ENCODE measurements around the gene WDR18.
A peak's percentile ranks its signal among the peaks of the same experiment; 100 is the strongest.

The WDR18 gene

GRCh38 chr19:984165-984967, at the start of gene WDR18:
Gene WDR18, plus strand, starts transcription at chr19:984345. Its CDS starts 9 bp downstream, at chr19:984354.
- peak; percentile 80 to 82 (median 80) for DNase-seq (ENCODE audit: low read depth in 2 of 3, low spot score in 2 of 3)

GRCh38 chr19:934865-935479, 49.2 kb upstream of the WDR18 start:
- no peak for DNase-seq (ENCODE audit: low read depth in 2 of 3, low spot score in 2 of 3)

DNA sequence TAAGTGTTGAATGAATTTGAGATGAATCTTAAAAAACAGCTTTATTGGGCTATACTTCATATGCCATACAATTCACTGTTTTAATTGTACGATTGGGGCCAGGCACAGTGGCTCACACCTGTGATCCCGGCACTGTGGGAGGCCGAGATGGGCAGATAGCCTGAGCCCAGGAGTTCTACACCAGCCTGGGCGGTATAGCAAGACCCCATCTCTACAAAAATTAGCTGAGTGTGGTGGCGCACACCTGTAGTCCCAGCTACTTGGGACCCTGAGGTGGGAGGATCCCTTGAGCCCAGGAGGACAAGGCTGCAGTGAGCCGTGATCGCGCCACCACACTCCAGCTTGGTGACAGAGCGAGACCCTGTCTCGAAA, 48.0 kb upstream of the WDR18 start:
- DNase-seq (ENCODE audit: low read depth in 2 of 3, low spot score in 2 of 3): no peak

DNA sequence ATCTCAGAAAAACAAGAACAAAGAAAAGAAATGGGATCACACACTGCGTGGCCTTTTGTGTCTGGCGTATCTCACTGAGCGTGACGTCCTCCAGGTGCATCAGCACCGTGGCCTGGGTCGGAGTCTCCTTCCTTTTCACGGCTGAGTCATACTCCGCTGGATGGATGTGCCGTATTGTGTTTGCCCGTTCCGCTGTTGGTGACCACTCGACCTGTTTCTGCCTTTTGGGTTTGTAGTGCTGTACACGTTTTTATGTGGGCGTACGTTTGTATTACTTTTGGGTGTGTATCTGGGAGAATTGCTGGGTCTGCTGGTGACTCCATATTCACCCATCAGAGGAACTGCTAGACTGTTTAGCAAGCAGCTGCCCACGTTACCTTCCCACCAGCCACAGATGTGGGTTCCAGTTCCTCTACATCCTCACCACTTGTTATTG, 46.9 kb upstream of the WDR18 start:
- no peak for DNase-seq (ENCODE audit: low read depth in 2 of 3, low spot score in 2 of 3)

DNA sequence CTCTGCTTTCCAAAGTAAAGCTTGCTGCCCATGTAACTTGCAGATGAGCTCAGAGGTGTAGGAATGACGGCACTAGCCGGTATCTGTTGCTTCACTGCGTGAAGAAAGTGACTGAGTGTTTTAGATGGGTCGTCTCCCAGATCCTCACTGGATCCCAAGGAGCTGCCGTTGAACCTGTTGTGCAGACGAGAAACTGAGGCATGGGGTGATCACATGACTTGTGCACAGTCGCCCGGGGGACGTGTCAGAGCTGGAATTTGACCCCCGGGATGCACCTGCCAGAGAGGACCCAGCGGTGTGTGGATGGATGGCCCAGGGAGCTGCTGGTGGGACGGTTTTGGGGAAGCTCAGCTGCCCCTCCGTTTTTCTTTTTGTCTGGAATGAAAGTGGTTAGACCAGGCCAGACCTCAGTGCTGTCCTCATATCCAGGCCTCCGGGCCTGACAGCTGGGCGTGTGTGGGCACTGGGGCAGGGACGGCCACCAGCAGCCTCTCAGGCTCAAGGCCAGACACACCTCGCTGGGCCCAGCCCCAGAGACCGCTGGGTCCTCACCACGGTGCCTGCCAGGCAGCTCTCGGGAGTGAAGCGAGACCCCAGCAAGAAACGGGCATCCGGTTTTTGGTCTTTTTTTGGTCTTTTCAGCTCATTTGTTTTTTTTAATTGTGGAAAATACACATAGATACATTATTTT, 45.8 kb upstream of the WDR18 start:
- DNase-seq (ENCODE audit: low read depth in 2 of 3, low spot score in 2 of 3): no peak

DNA sequence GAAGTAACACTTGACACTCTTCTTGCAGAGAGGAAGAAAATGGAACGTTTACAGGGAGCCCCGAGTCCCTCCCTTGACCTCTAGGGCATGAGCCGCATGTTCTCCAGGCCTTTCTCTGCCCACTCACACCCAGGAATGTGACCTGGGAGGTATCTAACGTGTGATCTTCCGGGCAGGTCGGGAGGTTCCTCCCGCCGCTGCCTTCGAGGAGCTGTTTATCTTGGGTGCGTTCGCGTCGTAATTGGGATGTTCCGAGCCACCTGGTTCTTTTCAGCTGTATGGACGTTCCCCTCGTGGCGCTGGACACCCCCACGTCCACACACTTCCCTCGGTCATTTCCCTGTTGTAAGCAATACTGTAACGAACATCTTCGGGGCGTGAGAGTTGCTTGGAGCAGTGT, 44.7 kb upstream of the WDR18 start:
- no peak for DNase-seq (ENCODE audit: low read depth in 2 of 3, low spot score in 2 of 3)

DNA sequence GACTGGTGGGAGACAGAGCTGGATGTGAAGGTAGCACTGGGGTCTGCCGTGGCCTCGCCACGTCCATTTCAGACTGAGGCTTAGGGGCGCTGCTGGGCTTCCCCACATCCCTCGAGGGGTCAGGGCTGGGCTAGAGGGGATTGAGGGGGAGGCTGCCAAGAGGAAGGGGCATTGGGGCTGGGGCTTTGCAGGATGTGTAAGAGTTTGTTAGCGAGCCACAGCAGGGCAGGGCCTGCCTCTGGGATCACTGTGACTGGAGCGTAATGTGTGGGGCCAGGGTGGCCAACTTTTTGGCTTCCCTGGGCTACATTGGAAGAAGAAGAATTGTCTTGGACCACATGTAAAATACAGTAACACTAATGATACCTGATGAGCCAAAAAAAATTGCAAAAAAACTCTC, 44.2 kb upstream of the WDR18 start:
- DNase-seq (ENCODE audit: low read depth in 2 of 3, low spot score in 2 of 3): no peak

DNA sequence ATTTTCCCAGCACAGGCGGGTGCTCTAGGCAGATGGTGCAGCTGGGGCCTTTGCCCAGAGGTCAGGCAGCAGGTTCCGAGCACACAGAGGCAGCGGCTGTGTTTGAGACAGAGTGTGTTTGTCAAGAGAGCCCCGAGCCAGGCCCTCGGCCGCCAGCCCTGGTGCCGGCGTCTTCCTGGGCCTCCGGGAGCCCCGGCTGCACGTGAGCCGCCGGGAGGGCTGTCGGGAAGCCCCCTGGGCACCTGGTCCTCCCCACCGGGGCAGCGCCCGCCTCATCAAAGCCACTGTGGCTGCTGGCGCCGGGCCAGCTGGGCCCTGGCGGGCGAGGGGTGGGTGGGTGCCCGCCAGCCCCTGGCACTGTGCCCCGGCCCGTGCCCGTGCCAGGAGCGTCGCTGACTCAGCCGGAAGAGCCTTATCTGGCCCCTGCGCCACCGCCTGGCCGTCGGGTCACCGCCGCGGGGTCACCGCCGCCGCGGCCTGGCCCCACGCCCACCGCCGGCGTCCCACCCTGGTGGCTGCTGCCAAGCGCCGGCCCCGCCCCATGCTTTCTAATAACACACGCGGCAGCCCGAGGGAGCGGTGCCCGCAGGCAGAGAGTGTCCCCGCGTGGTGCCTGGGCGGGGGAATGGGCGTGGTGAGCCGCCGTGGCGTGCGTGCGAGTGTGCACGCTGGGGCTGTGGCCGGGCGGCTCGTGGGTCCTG, 43.4 kb upstream of the WDR18 start:
- no peak for DNase-seq (ENCODE audit: low read depth in 2 of 3, low spot score in 2 of 3)

GRCh38 chr19:941292-942132, 42.6 kb upstream of the WDR18 start:
- DNase-seq (ENCODE audit: low read depth in 2 of 3, low spot score in 2 of 3): no peak

DNA sequence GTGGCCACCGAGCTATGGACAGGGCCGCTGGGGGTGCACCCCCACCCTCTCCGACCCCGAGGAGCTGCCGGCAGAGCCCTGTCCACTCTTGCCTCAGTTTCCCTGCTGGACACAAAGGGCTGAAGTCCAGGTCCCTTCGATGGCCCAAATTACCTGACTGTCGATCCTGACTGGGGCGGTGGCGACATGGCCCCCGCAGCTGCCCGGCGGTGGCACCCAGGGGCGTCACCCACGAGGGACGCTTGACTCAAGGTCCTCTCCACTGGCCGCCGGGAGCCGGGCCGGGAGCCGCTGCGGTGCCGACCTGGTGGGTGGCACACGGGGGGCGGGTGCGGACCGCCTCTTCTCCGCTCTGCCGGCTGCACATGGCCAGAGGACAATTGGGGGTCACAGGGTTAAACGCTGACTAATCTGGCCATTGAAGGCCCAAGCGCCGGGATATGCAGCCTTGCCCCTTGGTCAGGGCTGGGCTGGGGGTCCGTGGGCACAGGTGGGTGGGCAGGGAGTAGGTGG, 42.0 kb upstream of the WDR18 start:
- no peak for DNase-seq (ENCODE audit: low read depth in 2 of 3, low spot score in 2 of 3)

DNA sequence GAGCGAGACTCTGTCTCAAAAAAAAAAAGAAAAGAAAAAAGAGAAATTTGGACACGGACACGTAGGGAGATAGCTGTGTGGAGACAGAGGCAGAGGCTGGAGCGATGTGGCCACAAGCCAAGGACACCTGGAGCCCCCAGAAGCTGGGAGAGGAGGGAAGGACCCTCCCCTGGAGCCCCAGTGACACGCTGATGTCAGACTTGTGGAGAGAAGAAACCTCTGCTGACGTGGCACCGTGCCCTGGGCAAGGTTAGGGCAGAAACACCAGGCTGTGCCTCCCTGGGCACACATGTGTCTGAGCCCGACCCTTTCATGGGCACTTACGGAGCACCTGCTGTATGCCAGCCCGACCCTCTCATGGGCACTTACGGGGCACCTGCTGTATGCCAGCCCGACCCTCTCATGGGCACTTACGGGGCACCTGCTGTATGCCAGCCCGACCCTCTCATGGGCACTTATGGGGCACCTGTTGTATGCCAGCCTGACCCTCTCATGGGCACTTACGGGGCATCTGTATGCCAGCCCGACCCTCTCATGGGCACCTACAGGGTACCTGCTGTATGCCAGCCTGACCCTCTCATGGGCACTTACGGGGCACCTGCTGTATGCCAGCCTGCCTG, 40.5 kb upstream of the WDR18 start:
- DNase-seq (ENCODE audit: low read depth in 2 of 3, low spot score in 2 of 3): no peak

DNA sequence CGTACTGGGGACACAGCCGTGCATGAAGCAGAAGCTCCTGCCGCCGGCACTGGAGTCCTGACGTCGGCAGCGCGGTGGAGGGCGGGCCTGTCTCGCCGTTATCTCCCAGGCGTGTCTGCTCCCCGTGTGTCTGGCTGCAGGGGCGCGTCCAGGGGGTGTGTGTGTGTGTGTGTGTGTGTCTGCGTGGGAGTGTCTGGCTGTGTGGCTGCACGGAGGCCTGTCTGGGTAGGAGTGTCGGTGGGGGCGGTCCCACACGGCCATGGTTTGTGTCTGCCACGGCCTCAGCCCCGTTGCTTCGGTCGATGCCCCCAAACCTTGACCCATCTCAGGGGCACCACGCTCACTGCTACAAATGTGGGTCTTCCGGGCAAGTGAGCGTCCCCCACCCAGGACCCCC, 40.0 kb upstream of the WDR18 start:
- no peak for DNase-seq (ENCODE audit: low read depth in 2 of 3, low spot score in 2 of 3)

DNA sequence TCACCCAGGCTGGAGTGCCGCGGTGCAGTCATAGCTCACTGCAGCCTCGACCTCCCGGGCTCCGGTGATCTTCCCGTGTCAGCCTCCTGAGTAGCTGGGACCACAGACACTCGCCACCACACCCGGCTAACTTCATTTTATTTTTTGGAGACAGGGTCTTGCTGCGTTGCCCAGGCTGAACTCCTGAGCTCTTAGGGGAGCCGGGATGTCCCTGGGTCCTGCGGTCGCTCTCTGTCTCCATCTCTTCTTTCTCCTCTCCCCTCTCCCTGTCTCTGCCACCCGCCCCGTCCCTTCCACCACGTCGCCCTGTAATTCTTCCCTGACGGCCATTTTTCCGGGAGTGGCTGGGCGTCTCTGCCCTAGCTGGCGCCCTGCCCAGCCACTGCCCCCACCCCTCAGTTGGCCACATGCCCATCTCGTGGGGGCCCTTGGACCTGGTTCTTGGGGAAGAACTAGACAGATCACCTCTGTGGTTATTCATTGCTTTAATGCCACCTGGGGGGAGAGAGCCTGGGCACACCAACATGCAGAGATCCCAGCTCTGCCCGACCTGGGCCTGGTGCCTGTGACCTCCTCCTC, 39.4 kb upstream of the WDR18 start:
- DNase-seq (ENCODE audit: low read depth in 2 of 3, low spot score in 2 of 3): no peak

DNA sequence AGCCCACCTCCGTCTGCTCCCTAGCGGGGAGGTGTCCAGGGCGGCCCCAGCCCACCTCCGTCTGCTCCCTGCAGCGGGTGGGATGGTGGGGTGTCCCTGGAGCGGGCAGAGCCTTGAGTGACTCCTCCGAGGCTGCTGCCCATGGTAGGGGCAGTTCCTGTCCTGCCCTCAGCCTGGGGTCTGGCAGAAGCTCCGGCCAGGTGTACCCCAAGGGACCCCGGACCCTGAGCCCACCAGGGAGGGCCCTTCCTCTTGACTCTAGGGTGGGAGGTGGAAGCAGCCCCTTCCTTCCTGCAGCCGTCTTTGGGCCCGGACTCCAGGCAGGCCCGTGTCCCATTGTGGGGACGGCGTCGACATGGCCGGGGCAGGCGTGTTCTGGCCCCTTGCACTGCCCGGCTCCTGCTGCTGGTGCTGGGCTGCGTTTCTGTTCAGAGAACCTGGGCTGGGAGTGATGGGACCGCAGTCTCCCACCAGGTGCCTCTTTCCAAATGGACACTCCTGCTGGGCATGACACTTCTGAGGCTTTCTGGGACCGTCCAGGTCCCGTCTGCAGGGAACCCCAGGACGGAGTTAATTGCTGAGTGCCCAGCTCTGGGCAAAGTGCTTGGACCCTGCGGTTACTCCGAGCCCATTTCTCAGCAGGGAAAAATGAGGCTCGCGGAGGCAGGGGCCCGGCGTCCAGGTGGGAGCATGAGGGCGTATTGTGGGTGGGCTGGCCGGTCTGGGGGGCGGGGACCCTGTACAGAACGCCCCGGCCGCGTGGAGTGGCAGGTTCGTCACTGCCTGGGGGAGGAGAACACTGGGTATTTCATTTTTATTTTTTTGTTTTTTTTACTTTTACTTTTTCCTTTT, 38.5 kb upstream of the WDR18 start:
- DNase-seq (ENCODE audit: low read depth in 2 of 3, low spot score in 2 of 3): no peak

DNA sequence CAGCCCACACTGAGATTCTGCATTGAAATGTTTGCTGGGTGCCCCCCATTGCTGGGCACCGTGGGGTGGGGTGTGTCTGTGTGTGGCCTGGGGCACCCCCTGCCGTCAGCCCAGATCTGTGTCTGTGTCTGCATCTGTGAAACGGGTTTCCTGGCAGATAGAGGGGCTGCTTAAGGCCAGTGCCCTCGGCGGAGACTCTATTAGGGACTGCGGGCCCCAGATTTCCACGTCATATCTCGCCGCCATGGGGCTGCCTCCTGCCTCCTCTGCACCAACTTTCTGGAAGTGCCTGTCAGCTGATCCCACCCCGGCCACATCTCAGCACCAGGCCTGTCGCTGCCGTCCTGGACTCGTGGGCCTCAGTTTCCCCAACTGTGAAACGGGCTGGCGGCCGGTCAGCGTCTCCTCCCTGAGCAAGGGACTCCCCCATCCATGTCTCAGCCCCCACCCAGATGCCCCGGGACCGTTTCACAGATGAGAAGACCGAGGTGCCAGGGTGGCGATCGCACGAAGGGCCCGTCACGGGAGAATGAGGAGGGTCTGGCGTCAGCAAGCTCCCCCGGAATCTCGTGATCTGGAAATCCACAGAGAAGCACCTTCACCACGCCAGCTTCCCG, 36.9 kb upstream of the WDR18 start:
- no peak for DNase-seq (ENCODE audit: low read depth in 2 of 3, low spot score in 2 of 3)

- DNase-seq (ENCODE audit: low read depth in 2 of 3, low spot score in 2 of 3): no peak
These were observed 36.2 kb upstream of the WDR18 start for GRCh38 chr19:947707-948539.

- DNase-seq (ENCODE audit: low read depth in 2 of 3, low spot score in 2 of 3): no peak
These were observed 35.2 kb upstream of the WDR18 start for GRCh38 chr19:948842-949496.

All from activated CD8-positive, alpha-beta memory T cell treated with anti-CD3 and anti-CD28 coated beads for 48 hours (primary cell).